ENCODE measurements around the gene SORBS1. TPM values are rescaled to one million over a fixed set of nuclear protein-coding genes. Genes with fewer than 3 reads are reported as not detected.
A peak's percentile ranks its signal among the peaks of the same experiment; 100 is the strongest.

SORBS1 gene
- total and polyA plus RNA-seq, 8 donors: 11.4 to 25.6 (median 16.8) TPM

- Histone ChIP-seq H3K27ac (peak overlapping the region in 2 of 4 donors; percentile 81 to 90), H3K4me3 (peak overlapping the region in 3 of 4 donors; percentile 33 to 81 (median 78)), H3K9me3 (no peaks in the 10 kb centered on the region), H3K4me1 (peaks cover 0 to 7% (median 0%) of the 10 kb centered on the region in 3 donors), H3K36me3 (no peaks in the 10 kb centered on the region), H3K27me3 (no peaks in the 10 kb centered on the region)
- no peak for DNase-seq
- no peak for ATAC-seq
- intact Hi-C loops (cut with DNase I): no loop called here
- TF ChIP-seq CTCF (IDR thresholded peaks at IDR 0.05): no peak
- WGBS, 2 donors: 34 to 35% methylated on average over 7 of the region's 7 CpGs
- FAIRE-seq: no peak
Observed at GRCh38 chr10:95561864-95562177, 650 bp upstream of the SORBS1 start.

GRCh38 chr10:95560278-95561176 lies 644 bp downstream of the SORBS1 start:
- H3K4me1 ChIP-seq: peaks cover 0 to 7% (median 0%) of the 10 kb centered on the region in 3 donors
- H3K9me3 ChIP-seq: no peaks in the 10 kb centered on the region
- no peaks in the 10 kb centered on the region for H3K27me3 ChIP-seq
- DNase-seq: peak; percentile 56 to 85 (median 67)
- peak overlapping the region; percentile 64 to 90 (median 76) for H3K27ac ChIP-seq
- peak; percentile 20 to 58 (median 52) for ATAC-seq
- FAIRE-seq: no peak
- 2 to 7% methylated on average over 42 to 48 of the region's 48 CpGs for WGBS, 2 donors
- peak overlapping the region; percentile 71 to 81 (median 78) for H3K4me3 ChIP-seq
- intact Hi-C loops (cut with DNase I): no loop called here
- no peaks in the 10 kb centered on the region for H3K36me3 ChIP-seq
- no peak for TF ChIP-seq CTCF (IDR thresholded peaks at IDR 0.05)

GRCh38 chr10:95559896-95560277 lies 1.3 kb downstream of the SORBS1 start:
- DNase-seq (no peak), FAIRE-seq (no peak), ATAC-seq (no peak)
- no peaks in the 10 kb centered on the region for H3K9me3 ChIP-seq
- H3K36me3 ChIP-seq: no peaks in the 10 kb centered on the region
- H3K4me3 ChIP-seq: peak overlapping the region in 3 of 4 donors; percentile 71 to 81 (median 78)
- intact Hi-C loops (cut with DNase I): no loop called here
- WGBS, 2 donors: 53 to 55% methylated on average over 10 of the region's 10 CpGs
- H3K27me3 ChIP-seq: no peaks in the 10 kb centered on the region
- H3K4me1 ChIP-seq: peaks cover 0 to 7% (median 0%) of the 10 kb centered on the region in 3 donors
- no peak overlapping the region for H3K27ac ChIP-seq
- TF ChIP-seq CTCF (IDR thresholded peaks at IDR 0.05): no peak

GRCh38 chr10:95559471-95559870 lies 1.7 kb downstream of the SORBS1 start:
- H3K27ac ChIP-seq: no peak overlapping the region
- DNase-seq (no peak), FAIRE-seq (no peak), ATAC-seq (no peak)
- H3K36me3 ChIP-seq: no peaks in the 10 kb centered on the region
- no peak overlapping the region for H3K4me3 ChIP-seq
- WGBS, 2 donors: 70 to 71% methylated on average over 4 of the region's 4 CpGs
- intact Hi-C loops (cut with DNase I): no loop called here
- no peaks in the 10 kb centered on the region for H3K9me3 ChIP-seq
- peaks cover 0 to 7% (median 0%) of the 10 kb centered on the region in 3 donors for H3K4me1 ChIP-seq
- TF ChIP-seq CTCF (IDR thresholded peaks at IDR 0.05): no peak
- H3K27me3 ChIP-seq: no peaks in the 10 kb centered on the region

Measured in pancreas (tissue), 10 donors.